Ovary (tissue), 3 donors: ENCODE results near the gene SLC12A5.

Experiments
- CTCF ChIP-seq, 3 donors: fragments of 450-650 bp in 2 of 3; fragments of 200-600 bp in 1 of 3; IDR thresholded peaks; one replicate each; pipeline versions ENCODE4 v1.5.1 to v1.8.0; 2016 to 2022; ENCODE audit warnings: antibody characterized with exemption in 3 of 3, mild to moderate bottlenecking in 1 of 3
- POLR2A ChIP-seq: fragments of 450-650 bp; IDR thresholded peaks from one replicate; pipeline ENCODE4 v1.6.1; 2017; ENCODE audit warnings: antibody characterized with exemption, mild to moderate bottlenecking, moderate library complexity
- donor health status: DM: no; HTN: no; CAD: no.

- TF ChIP-seq POLR2A (no peak), CTCF (IDR thresholded peaks at IDR 0.05) (no peak)
These were observed 80.0 kb downstream of the SLC12A5 start for GRCh38 chr20:46108976-46109375.
